ENCODE results near the gene IKZF1. TPM values are rescaled to one million over a fixed set of nuclear protein-coding genes. Genes with fewer than 3 reads are reported as not detected.

The IKZF1 gene
- total RNA-seq, result not detected in 2 replicates

GRCh38 chr7:50304129-50304910 lies at the start of gene IKZF1:
IKZF1 (plus strand) TSS chr7:50304716; CDS start chr7:50319062, 14,346 bp downstream.

GRCh38 chr7:50449881-50450589 lies 145.5 kb downstream of the IKZF1 start, which contains the start of gene FIGNL1:
FIGNL1 (minus strand) TSS chr7:50450350; CDS start chr7:50447287, 3,063 bp downstream.

Other genes with a start within 250 kb of the IKZF1 start
- not detected in 2 replicates for gene ZPBP, start 211.5 kb upstream of the IKZF1 start, total RNA-seq
- gene FIGNL1, start 145.6 kb downstream of the IKZF1 start, total RNA-seq, result 21.6 and 33.4 TPM in 2 replicates

Measured in bladder microvascular endothelial cell (primary cell).